PC-9 (cell line): ENCODE measurements around the gene ANKRD63. TPM values are rescaled to one million over a fixed set of nuclear protein-coding genes. Genes with fewer than 3 reads are reported as not detected.

Source experiments
- Bru-seq: library from RNA; stranded (reverse); fragments of 400-500 nt; gene quantifications from one replicate; lab custom pipeline; 2021; lab: Mats Ljungman, UMichigan
- BruChase-seq, 2 experiments: library from RNA; stranded (reverse); fragments of 400-500 nt; gene quantifications; one replicate each; lab custom pipeline; 2021; lab: Mats Ljungman, UMichigan
- BruUV-seq: library from RNA; stranded (reverse); fragments of 400-500 nt; replicated peaks from 2 replicates; lab custom pipeline; 2021; lab: Mats Ljungman, UMichigan
- CTCF ChIA-PET: fragments of 300-600 bp; sonication (Branson Sonifier 250); formaldehyde crosslinking; loops from one replicate; lab custom pipeline; 2022; ENCODE audit warnings: antibody characterized with exemption; lab: Charles Lee
- POLR2A ChIA-PET: fragments of 300-600 bp; sonication (Branson Sonifier 250); formaldehyde crosslinking; loops from one replicate; lab custom pipeline; 2022; ENCODE audit warnings: antibody characterized with exemption; ENCODE audit not compliant: unreplicated experiment; lab: Charles Lee
- DNase-seq, 2 experiments: peaks; one replicate each; pipeline versions ENCODE4 v3.0.0 to v3.0.0-alpha.2; 2015 to 2022; ENCODE audit warnings: mixed read lengths in 1 of 2
- H2AFZ ChIP-seq: fragments of 200-600 bp; sonication (generic); 2 replicates; pipeline ENCODE4 v1.8.1; 2017; ENCODE audit warnings: antibody characterized with exemption
- H3F3A ChIP-seq: fragments of 200-600 bp; sonication (generic); 2 replicates; pipeline ENCODE4 v1.8.1; 2017; ENCODE audit warnings: antibody characterized with exemption, mild to moderate bottlenecking, low read depth; ENCODE audit not compliant: insufficient read depth
- H3K27ac ChIP-seq: fragments of 200-600 bp; sonication (generic); 2 replicates; pipeline ENCODE4 v1.6.1; 2016; ENCODE audit warnings: mixed run types
- H3K27me3 ChIP-seq: fragments of 200-600 bp; sonication (generic); 2 replicates; pipeline ENCODE4 v1.6.1; 2016; ENCODE audit warnings: low read depth, mixed run types; ENCODE audit not compliant: insufficient read depth
- H3K36me3 ChIP-seq: fragments of 200-600 bp; sonication (generic); 2 replicates; pipeline ENCODE4 v1.6.1; 2016; ENCODE audit warnings: low read depth, mixed run types
- H3K4me1 ChIP-seq: fragments of 200-600 bp; sonication (generic); replicated peaks from 2 replicates; pipeline ENCODE4 v1.6.1; 2016; ENCODE audit warnings: mixed run types; ENCODE audit not compliant: insufficient read depth
- H3K4me2 ChIP-seq: fragments of 200-600 bp; sonication (generic); 2 replicates; pipeline ENCODE4 v1.6.1; 2017; ENCODE audit warnings: mixed run types
- H3K4me3 ChIP-seq: fragments of 200-600 bp; sonication (generic); 2 replicates; pipeline ENCODE4 v1.6.1; 2016; ENCODE audit warnings: mixed run types
- H3K79me2 ChIP-seq: fragments of 200-600 bp; sonication (generic); 2 replicates; pipeline ENCODE4 v1.6.1; 2017; ENCODE audit warnings: low read depth, mixed run types
- H3K9me2 ChIP-seq: fragments of 200-600 bp; sonication (generic); 2 replicates; pipeline ENCODE4 v1.8.1; 2017; ENCODE audit warnings: mild to moderate bottlenecking; ENCODE audit not compliant: insufficient read depth
- H3K9me3 ChIP-seq: fragments of 200-600 bp; sonication (generic); 2 replicates; pipeline ENCODE4 v1.8.1; 2016; ENCODE audit warnings: low read depth; ENCODE audit not compliant: insufficient read depth
- H4K20me1 ChIP-seq: fragments of 200-600 bp; sonication (generic); 2 replicates; pipeline ENCODE4 v1.8.1; 2017; ENCODE audit not compliant: insufficient read depth
- CTCF ChIP-seq: fragments of 200-600 bp; sonication (generic); conservative IDR thresholded peaks from 2 replicates; pipeline ENCODE4 v1.6.1; 2017; ENCODE audit warnings: mixed run types, antibody characterized with exemption, mild to moderate bottlenecking, moderate library complexity
- EZH2 ChIP-seq: fragments of 200-600 bp; sonication (generic); IDR thresholded peaks from 2 replicates; pipeline ENCODE4 v1.8.0; 2017; ENCODE audit warnings: antibody characterized with exemption, low read depth
- intact Hi-C: fragments of 100-400 bp; cut with micrococcal nuclease; formaldehyde crosslinking; loops from one replicate; pipeline ENCODE4 v1.10.0; 2022; ENCODE audit not compliant: unreplicated experiment
- long read RNA-seq: library from polyadenylated mRNA; stranded (forward); transcript quantifications from one replicate; pipeline ENCODE4 v2.0.0, GENCODE V29; 2022
- total RNA-seq: library from RNA; stranded (reverse); gene quantifications from 2 replicates; pipeline ENCODE4 v1.2.3, GENCODE V29; 2021

The ANKRD63 gene, protein sequence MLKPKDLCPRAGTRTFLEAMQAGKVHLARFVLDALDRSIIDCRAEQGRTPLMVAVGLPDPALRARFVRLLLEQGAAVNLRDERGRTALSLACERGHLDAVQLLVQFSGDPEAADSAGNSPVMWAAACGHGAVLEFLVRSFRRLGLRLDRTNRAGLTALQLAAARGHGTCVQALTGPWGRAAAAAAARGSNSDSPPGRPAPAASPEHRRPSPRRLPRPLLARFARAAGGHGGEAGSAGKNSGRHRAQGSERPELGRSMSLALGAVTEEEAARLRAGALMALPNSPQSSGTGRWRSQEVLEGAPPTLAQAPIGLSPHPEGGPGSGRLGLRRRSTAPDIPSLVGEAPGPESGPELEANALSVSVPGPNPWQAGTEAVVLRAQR
- total RNA-seq (not detected in 2 replicates), Bru-seq, nascent RNA (not detected), BruChase-seq, experiment 1, labeled RNA remaining after a 2-hour chase (not detected), BruChase-seq, experiment 2, labeled RNA remaining after a 6-hour chase (not detected)
- long read RNA-seq, result 0 reads

- peak within 1 kb of the TSS; percentile 86 for H3K4me2 ChIP-seq
- peak within 1 kb of the TSS; percentile 77 for H2AFZ ChIP-seq
- H3K27me3 ChIP-seq, result no peaks in the 10 kb centered on the region
- H4K20me1 ChIP-seq, result no peaks in the 10 kb centered on the region
- H3K4me1 ChIP-seq, result no peaks in the 10 kb centered on the region
- intact Hi-C loops, result loop anchor here (5.0 kb wide), 1 partner anchor 39 kb away; the partner anchor contains the start of gene INAFM2
- ChIA-PET POLR2A (no interaction called here), CTCF (interaction anchor here (0.7 kb wide), 1 partner anchor 86 kb away, joined by 14 read pairs; no protein-coding TSS in a partner anchor)
- H3K27ac ChIP-seq, result no peak within 1 kb of the TSS
- H3K9me2 ChIP-seq, result no peaks in the 10 kb centered on the region
- H3K4me3 ChIP-seq, result peak within 1 kb of the TSS; percentile 62
- DNase-seq, result no peak
- TF ChIP-seq EZH2, result no peak
- no peak for TF ChIP-seq CTCF
- H3K36me3 ChIP-seq, result no peaks in the 10 kb centered on the region
- H3F3A ChIP-seq, result no peaks in the 10 kb centered on the region
- no peaks in the 10 kb centered on the region for H3K9me3 ChIP-seq
- no peaks in the 10 kb centered on the region for H3K79me2 ChIP-seq
- no TSS peak for BruUV-seq
These were observed at the start of gene ANKRD63 for GRCh38 chr15:40282869-40283614. TSS of gene ANKRD63 (minus strand) at chr15:40283064. CDS start at chr15:40282586, 478 bp downstream.

GRCh38 chr15:40332113-40332781 lies 49.4 kb upstream of the ANKRD63 start:
- BruUV-seq, result no TSS peak
- H3K4me1 ChIP-seq, result peaks cover 18% of the 10 kb centered on the region
- TF ChIP-seq CTCF, result no peak
- no peak for TF ChIP-seq EZH2
- H2AFZ ChIP-seq, result no peak overlapping the region
- intact Hi-C loops, result no loop called here
- no peak overlapping the region for H3K4me2 ChIP-seq
- no peaks in the 10 kb centered on the region for H3K27me3 ChIP-seq
- peaks cover 83% of the 10 kb centered on the region for H3F3A ChIP-seq
- DNase-seq, result no peak
- 0 out of 2 replicates have a peak, but pooled peaks cover 3% of the 10 kb centered on the region for H4K20me1 ChIP-seq
- no peaks in the 10 kb centered on the region for H3K9me3 ChIP-seq
- no peaks in the 10 kb centered on the region for H3K9me2 ChIP-seq
- CTCF ChIA-PET, result interaction anchor here (0.6 to 1.1 kb wide), 2 partner anchors 10 to 453 kb away, joined by 3 to 6 read pairs; no protein-coding TSS in a partner anchor
- H3K4me3 ChIP-seq, result no peak overlapping the region
- no peak overlapping the region for H3K27ac ChIP-seq
- POLR2A ChIA-PET, result interaction anchor here (0.6 to 0.9 kb wide), 2 partner anchors 11 to 213 kb away, joined by 3 to 5 read pairs; no protein-coding TSS in a partner anchor
- 0 out of 2 replicates have a peak, but pooled peaks cover under 1% of the 10 kb centered on the region for H3K36me3 ChIP-seq
- peaks cover 16% of the 10 kb centered on the region for H3K79me2 ChIP-seq

DNA sequence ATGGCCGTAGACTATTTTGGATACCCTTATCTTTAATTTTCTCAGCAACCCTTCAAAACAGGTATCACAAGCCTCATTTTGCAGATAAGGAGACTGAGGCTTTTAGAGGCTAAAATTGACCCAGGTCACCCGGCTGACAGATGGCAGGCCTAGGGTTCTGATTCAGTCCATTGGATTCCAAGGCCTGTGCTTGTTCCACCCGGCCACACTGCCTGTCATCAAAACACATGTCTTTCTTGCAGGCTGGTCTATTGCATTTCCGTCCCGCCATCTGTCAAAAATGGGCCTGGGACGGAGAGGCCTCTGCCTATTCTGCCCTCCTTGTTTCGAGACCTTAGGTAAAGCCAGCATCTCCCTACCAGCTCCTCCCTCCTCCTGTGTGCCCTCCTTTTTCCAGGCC lies 48.8 kb upstream of the ANKRD63 start:
- ChIA-PET CTCF (no interaction called here), POLR2A (interaction anchor here (0.9 kb wide), 1 partner anchor 10 kb away, joined by 3 read pairs; no protein-coding TSS in a partner anchor)
- Histone ChIP-seq H3K4me2 (no peak overlapping the region), H4K20me1 (0 out of 2 replicates have a peak, but pooled peaks cover 3% of the 10 kb centered on the region), H3K27ac (no peak overlapping the region), H3K9me3 (no peaks in the 10 kb centered on the region), H2AFZ (no peak overlapping the region), H3K36me3 (no peaks in the 10 kb centered on the region), H3K4me1 (peaks cover 12% of the 10 kb centered on the region), H3K79me2 (peaks cover 9% of the 10 kb centered on the region), H3K27me3 (no peaks in the 10 kb centered on the region), H3K4me3 (no peak overlapping the region), H3K9me2 (no peaks in the 10 kb centered on the region), H3F3A (peaks cover 77% of the 10 kb centered on the region)
- BruUV-seq, result no TSS peak
- TF ChIP-seq EZH2 (no peak), CTCF (no peak)
- intact Hi-C loops, result no loop called here
- no peak for DNase-seq
